Endothelial cell (in vitro differentiated cells): ENCODE measurements around the gene TBC1D9. TPM values are rescaled to one million over a fixed set of nuclear protein-coding genes. Genes with fewer than 3 reads are reported as not detected.

Experiments
- DNase-seq: peaks from one replicate; pipeline ENCODE4 v3.0.0; 2021; ENCODE audit warnings: low spot score
- H3K27ac Mint-ChIP-seq: one replicate; pipeline ENCODE4 v1.8.0; 2021; ENCODE audit warnings: mixed read lengths, inconsistent platforms; ENCODE audit not compliant: unreplicated experiment
- H3K27me3 Mint-ChIP-seq: one replicate; pipeline ENCODE4 v1.8.0; 2021; ENCODE audit warnings: mild to moderate bottlenecking, moderate library complexity, mixed read lengths, inconsistent platforms; ENCODE audit not compliant: unreplicated experiment
- H3K36me3 Mint-ChIP-seq: one replicate; pipeline ENCODE4 v1.8.0; 2021; ENCODE audit warnings: mild to moderate bottlenecking, low read depth, mixed read lengths, inconsistent platforms; ENCODE audit not compliant: unreplicated experiment
- H3K4me1 Mint-ChIP-seq: one replicate; pipeline ENCODE4 v1.8.0; 2021; ENCODE audit warnings: mild to moderate bottlenecking, mixed read lengths, inconsistent platforms; ENCODE audit not compliant: unreplicated experiment
- H3K4me3 Mint-ChIP-seq: one replicate; pipeline ENCODE4 v1.8.0; 2021; ENCODE audit warnings: mild to moderate bottlenecking, mixed read lengths, inconsistent platforms; ENCODE audit not compliant: unreplicated experiment
- H3K9me3 Mint-ChIP-seq: one replicate; pipeline ENCODE4 v1.8.0; 2021; ENCODE audit warnings: mixed read lengths, inconsistent platforms; ENCODE audit not compliant: unreplicated experiment
- total RNA-seq: library from RNA; stranded (reverse); fragmentation: NEBNext Ultra II Directional; extraction: Animal tissue kit (Norgen Biotek cat#: 25700); gene quantifications from one replicate; pipeline ENCODE4 v1.2.1, GENCODE V29; 2021; ENCODE audit not compliant: unreplicated experiment
- TF ChIP-seq, protein P1 (sequence below): fragments of 200-600 bp; sonication (generic); IDR thresholded peaks from one replicate; pipeline ENCODE4 v1.5.0; 2021; ENCODE audit warnings: antibody characterized with exemption; ENCODE audit not compliant: unreplicated experiment

Gene TBC1D9
- total RNA-seq, 1 donor from 2014 or later, result 25.5 TPM

DNA sequence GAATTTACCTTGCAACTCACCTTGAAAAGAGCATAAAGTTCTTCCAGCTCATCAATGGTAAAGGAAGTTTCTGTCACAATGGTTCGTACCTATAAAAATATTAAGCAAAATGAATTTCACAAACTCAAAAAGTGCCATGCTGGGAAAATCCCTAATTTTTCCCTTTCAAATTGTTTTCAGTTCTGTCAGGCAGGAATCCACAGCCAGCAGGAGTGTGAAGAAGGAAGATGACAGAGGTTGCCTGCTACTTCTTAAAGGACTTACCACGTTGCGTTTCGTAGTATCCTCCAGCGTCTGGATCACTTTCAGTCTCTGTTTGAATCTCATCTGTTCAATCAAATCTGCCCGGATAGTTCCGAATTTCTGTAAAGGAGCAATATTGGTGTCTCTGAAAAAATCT lies 117.1 kb downstream of the TBC1D9 start:
- no peak for DNase-seq
- Mint-ChIP-seq H3K4me3 (no peak overlapping the region), H3K27ac (no peak overlapping the region), H3K27me3 (peaks cover 7% of the 10 kb centered on the region), H3K9me3 (no peaks in the 10 kb centered on the region), H3K4me1 (peaks cover 17% of the 10 kb centered on the region), H3K36me3 (peaks cover 16% of the 10 kb centered on the region)
- TF ChIP-seq, protein P1, sequence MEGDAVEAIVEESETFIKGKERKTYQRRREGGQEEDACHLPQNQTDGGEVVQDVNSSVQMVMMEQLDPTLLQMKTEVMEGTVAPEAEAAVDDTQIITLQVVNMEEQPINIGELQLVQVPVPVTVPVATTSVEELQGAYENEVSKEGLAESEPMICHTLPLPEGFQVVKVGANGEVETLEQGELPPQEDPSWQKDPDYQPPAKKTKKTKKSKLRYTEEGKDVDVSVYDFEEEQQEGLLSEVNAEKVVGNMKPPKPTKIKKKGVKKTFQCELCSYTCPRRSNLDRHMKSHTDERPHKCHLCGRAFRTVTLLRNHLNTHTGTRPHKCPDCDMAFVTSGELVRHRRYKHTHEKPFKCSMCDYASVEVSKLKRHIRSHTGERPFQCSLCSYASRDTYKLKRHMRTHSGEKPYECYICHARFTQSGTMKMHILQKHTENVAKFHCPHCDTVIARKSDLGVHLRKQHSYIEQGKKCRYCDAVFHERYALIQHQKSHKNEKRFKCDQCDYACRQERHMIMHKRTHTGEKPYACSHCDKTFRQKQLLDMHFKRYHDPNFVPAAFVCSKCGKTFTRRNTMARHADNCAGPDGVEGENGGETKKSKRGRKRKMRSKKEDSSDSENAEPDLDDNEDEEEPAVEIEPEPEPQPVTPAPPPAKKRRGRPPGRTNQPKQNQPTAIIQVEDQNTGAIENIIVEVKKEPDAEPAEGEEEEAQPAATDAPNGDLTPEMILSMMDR, result no peak

DNA sequence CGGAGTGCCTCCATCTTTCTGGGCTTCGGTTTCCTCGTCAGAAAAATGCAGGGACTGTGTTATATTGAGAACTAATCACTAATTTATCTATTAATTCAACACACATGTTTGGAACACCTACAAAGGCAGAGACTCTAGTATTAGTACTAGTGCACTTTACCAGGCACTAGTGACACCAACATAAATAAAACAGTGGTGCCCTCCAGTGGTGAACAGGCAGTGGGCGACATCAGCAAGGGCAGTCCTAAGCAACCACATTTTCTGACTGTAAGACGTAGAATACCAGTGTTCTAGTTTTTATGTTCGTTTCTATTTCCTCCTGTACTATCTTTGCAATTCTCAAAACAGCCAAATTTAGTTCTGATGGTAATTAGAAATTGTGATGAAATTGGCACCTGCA lies 118.3 kb downstream of the TBC1D9 start:
- no peaks in the 10 kb centered on the region for H3K9me3 Mint-ChIP-seq
- peaks cover 7% of the 10 kb centered on the region for H3K27me3 Mint-ChIP-seq
- TF ChIP-seq, protein P1, result peak; percentile 51
- peaks cover 17% of the 10 kb centered on the region for H3K4me1 Mint-ChIP-seq
- H3K4me3 Mint-ChIP-seq, result peak overlapping the region; percentile 39
- H3K36me3 Mint-ChIP-seq, result peaks cover 21% of the 10 kb centered on the region
- H3K27ac Mint-ChIP-seq, result no peak overlapping the region
- peak; percentile 35 for DNase-seq

DNA sequence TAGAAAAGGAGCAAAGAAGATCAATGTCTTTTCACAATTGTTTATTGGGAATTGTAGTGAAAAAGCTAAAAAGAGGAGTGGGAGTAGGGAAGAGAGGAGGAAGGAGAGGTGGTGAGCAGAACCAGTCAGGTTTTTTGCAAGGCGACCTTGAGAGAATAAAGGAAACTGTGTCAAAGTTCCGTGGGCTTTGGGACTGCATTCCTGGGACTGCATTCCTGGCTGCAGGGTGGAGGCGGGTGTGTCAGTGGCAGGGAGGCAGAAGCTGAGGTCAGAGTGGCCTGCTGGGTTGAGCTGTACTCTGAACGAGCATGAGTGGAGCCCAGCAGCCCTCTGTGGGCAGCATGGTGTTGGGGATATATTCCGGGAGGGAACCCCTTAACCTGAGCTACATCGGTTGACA lies 120.6 kb downstream of the TBC1D9 start:
- H3K27me3 Mint-ChIP-seq, result no peaks in the 10 kb centered on the region
- H3K27ac Mint-ChIP-seq, result no peak overlapping the region
- no peaks in the 10 kb centered on the region for H3K9me3 Mint-ChIP-seq
- no peak for DNase-seq
- peaks cover 3% of the 10 kb centered on the region for H3K4me1 Mint-ChIP-seq
- H3K36me3 Mint-ChIP-seq, result peaks cover 28% of the 10 kb centered on the region
- H3K4me3 Mint-ChIP-seq, result no peak overlapping the region
- TF ChIP-seq, protein P1, result no peak

DNA sequence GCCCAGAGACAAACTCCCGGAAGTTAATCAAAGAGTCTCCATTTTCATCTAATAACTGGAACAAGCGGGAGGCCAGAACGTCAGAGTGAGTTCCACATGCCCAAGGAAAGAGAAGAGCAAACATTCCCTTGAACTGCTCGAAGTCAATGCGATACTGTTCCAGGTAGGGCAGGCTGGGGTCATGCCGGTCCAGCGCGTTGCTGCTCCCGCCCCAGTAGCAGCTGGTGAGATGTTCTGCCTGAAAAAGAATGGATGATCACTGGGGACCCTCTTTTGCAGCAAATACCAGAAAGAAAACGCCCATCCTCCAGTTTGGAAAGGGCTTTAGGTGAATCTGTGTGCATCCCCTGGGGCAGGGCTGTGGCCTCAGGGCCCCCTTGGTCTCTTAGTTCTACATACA lies 122.2 kb downstream of the TBC1D9 start:
- Mint-ChIP-seq H3K9me3 (no peaks in the 10 kb centered on the region), H3K4me3 (peak overlapping the region; percentile 26), H3K36me3 (peaks cover 28% of the 10 kb centered on the region), H3K27me3 (no peaks in the 10 kb centered on the region), H3K4me1 (peaks cover 3% of the 10 kb centered on the region), H3K27ac (peak overlapping the region; percentile 8)
- TF ChIP-seq, protein P1, result no peak
- no peak for DNase-seq

DNA sequence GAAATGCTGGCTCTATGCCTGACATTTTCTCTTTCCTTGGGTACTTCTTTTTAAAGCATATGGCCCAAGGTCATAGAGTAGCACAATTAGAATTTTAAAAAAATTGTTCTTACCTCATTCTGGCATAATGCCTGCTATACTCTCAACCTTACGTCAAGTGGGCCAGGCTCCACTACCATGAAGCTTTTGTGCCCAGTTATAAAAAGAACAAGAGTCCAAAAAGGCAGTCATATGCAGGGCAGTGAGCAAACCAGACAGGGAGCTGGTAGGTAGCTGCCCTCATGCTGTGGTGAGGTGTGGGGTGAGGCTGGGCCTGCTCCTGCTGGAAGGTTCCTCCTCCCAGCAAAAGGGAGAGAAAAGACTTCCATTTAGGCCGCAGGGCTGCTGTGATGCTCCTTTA lies 123.1 kb downstream of the TBC1D9 start:
- Mint-ChIP-seq H3K27me3 (no peaks in the 10 kb centered on the region), H3K4me3 (no peak overlapping the region)
- TF ChIP-seq, protein P1, result no peak

More for the DNA sequence above, 123.1 kb downstream of the TBC1D9 start:
- Mint-ChIP-seq H3K27ac (no peak overlapping the region), H3K4me1 (peaks cover 3% of the 10 kb centered on the region), H3K36me3 (peaks cover 28% of the 10 kb centered on the region), H3K9me3 (no peaks in the 10 kb centered on the region)
- no peak for DNase-seq
